ENCODE results near the gene IGLON5. TPM values are rescaled to one million over a fixed set of nuclear protein-coding genes. Genes with fewer than 3 reads are reported as not detected.

Gene IGLON5
- total and polyA plus RNA-seq, 2 donors from 2014 or later = 0.15 TPM; not detected in 1

- TF ChIP-seq CTCF (IDR thresholded peaks at IDR 0.05; ENCODE audit: borderline replicate concordance, extremely low read depth, insufficient read depth) = no peak
Measured at GRCh38 chr19:51380379-51380778, 68.9 kb downstream of the IGLON5 start.

More at GRCh38 chr19:51380379-51380778, 68.9 kb downstream of the IGLON5 start:
- Histone ChIP-seq H3K27ac (ENCODE audit: low read depth in 2 of 2, low read length in 2 of 2) (no peak overlapping the region), H3K9me3 (ENCODE audit: control insufficient read depth in 2 of 3, insufficient read depth in 1 of 3, low read length in 3 of 3) (no peaks in the 10 kb centered on the region), H3K4me1 (ENCODE audit: control insufficient read depth in 2 of 3, insufficient read depth in 2 of 3, low read depth in 1 of 3, low read length in 3 of 3) (no peaks in the 10 kb centered on the region), H3K27me3 (ENCODE audit: control insufficient read depth, insufficient read depth, low read length) (no peaks in the 10 kb centered on the region), H3K4me3 (ENCODE audit: low read length in 3 of 3) (no peak overlapping the region), H3K9ac (ENCODE audit: low read length in 3 of 3) (no peak overlapping the region), H3K36me3 (ENCODE audit: control insufficient read depth in 2 of 3, insufficient read depth in 3 of 3, low read length in 3 of 3) (no peaks in the 10 kb centered on the region)
- intact Hi-C loops (cut with DNase I) = no loop called here
- FAIRE-seq = no peak
- DNase-seq = peak in 1 of 5 donors; percentile 52

Other genes with a start within 250 kb of the IGLON5 start
- gene KLK13, start 246.6 kb upstream of the IGLON5 start, total RNA-seq = not detected
- not detected for gene KLK13, start 246.6 kb upstream of the IGLON5 start, polyA plus RNA-seq (ENCODE audit: insufficient read depth, low read depth, low replicate concordance)
- 0.22 TPM for gene KLK14, start 228.8 kb upstream of the IGLON5 start, total RNA-seq
- not detected for gene KLK14, start 228.8 kb upstream of the IGLON5 start, polyA plus RNA-seq (ENCODE audit: insufficient read depth, low read depth, low replicate concordance)
- gene CTU1, start 203.2 kb upstream of the IGLON5 start, total RNA-seq = 8.4 TPM
- 5.2 TPM for gene CTU1, start 203.2 kb upstream of the IGLON5 start, polyA plus RNA-seq (ENCODE audit: insufficient read depth, low read depth, low replicate concordance)
- 8.1 TPM for gene SIGLEC9, start 186.7 kb upstream of the IGLON5 start, total RNA-seq
- 1.6 TPM for gene SIGLEC9, start 186.7 kb upstream of the IGLON5 start, polyA plus RNA-seq (ENCODE audit: insufficient read depth, low read depth, low replicate concordance)
- 4.0 TPM for gene SIGLEC7, start 169.3 kb upstream of the IGLON5 start, total RNA-seq
- gene SIGLEC7, start 169.3 kb upstream of the IGLON5 start, polyA plus RNA-seq (ENCODE audit: insufficient read depth, low read depth, low replicate concordance) = 1.2 TPM
- 14.0 TPM for gene CD33, start 86.6 kb upstream of the IGLON5 start, total RNA-seq
- 2.6 TPM for gene CD33, start 86.6 kb upstream of the IGLON5 start, polyA plus RNA-seq (ENCODE audit: insufficient read depth, low read depth, low replicate concordance)
- gene SIGLECL1, start 60.6 kb upstream of the IGLON5 start, total RNA-seq = not detected
- gene SIGLECL1, start 60.6 kb upstream of the IGLON5 start, polyA plus RNA-seq (ENCODE audit: insufficient read depth, low read depth, low replicate concordance) = not detected
- gene VSIG10L, start 30.5 kb downstream of the IGLON5 start, total RNA-seq = 1.8 TPM
- 2.2 TPM for gene VSIG10L, start 30.5 kb downstream of the IGLON5 start, polyA plus RNA-seq (ENCODE audit: insufficient read depth, low read depth, low replicate concordance)
- gene ETFB, start 54.7 kb downstream of the IGLON5 start, total RNA-seq = 76.8 TPM
- gene ETFB, start 54.7 kb downstream of the IGLON5 start, polyA plus RNA-seq (ENCODE audit: insufficient read depth, low read depth, low replicate concordance) = 620 TPM
- 1.1 TPM for gene CLDND2, start 57.4 kb downstream of the IGLON5 start, total RNA-seq
- gene CLDND2, start 57.4 kb downstream of the IGLON5 start, polyA plus RNA-seq (ENCODE audit: insufficient read depth, low read depth, low replicate concordance) = 6.9 TPM
- 7.9 TPM for gene NKG7, start 61.0 kb downstream of the IGLON5 start, total RNA-seq
- 3.5 TPM for gene NKG7, start 61.0 kb downstream of the IGLON5 start, polyA plus RNA-seq (ENCODE audit: insufficient read depth, low read depth, low replicate concordance)
- gene LIM2, start 76.3 kb downstream of the IGLON5 start, total RNA-seq = not detected
- gene LIM2, start 76.3 kb downstream of the IGLON5 start, polyA plus RNA-seq (ENCODE audit: insufficient read depth, low read depth, low replicate concordance) = not detected
- gene C19orf84, start 78.9 kb downstream of the IGLON5 start, total RNA-seq = not detected
- gene C19orf84, start 78.9 kb downstream of the IGLON5 start, polyA plus RNA-seq (ENCODE audit: insufficient read depth, low read depth, low replicate concordance) = not detected
- gene SIGLEC10, start 106.0 kb downstream of the IGLON5 start, total RNA-seq = 33.8 TPM
- gene SIGLEC10, start 106.0 kb downstream of the IGLON5 start, polyA plus RNA-seq (ENCODE audit: insufficient read depth, low read depth, low replicate concordance) = 0.34 TPM
- 1.8 TPM for gene SIGLEC8, start 146.8 kb downstream of the IGLON5 start, total RNA-seq
- not detected for gene SIGLEC8, start 146.8 kb downstream of the IGLON5 start, polyA plus RNA-seq (ENCODE audit: insufficient read depth, low read depth, low replicate concordance)
- not detected for gene CEACAM18, start 166.9 kb downstream of the IGLON5 start, total RNA-seq
- gene CEACAM18, start 166.9 kb downstream of the IGLON5 start, polyA plus RNA-seq (ENCODE audit: insufficient read depth, low read depth, low replicate concordance) = not detected
- 0.66 TPM for gene SIGLEC12, start 190.2 kb downstream of the IGLON5 start, total RNA-seq
- not detected for gene SIGLEC12, start 190.2 kb downstream of the IGLON5 start, polyA plus RNA-seq (ENCODE audit: insufficient read depth, low read depth, low replicate concordance)
- gene SIGLEC6, start 220.0 kb downstream of the IGLON5 start, total RNA-seq = 4.8 TPM
- gene SIGLEC6, start 220.0 kb downstream of the IGLON5 start, polyA plus RNA-seq (ENCODE audit: insufficient read depth, low read depth, low replicate concordance) = not detected

Data from kidney (tissue), 14 donors.